Right renal pelvis (tissue), 4 donors: Measurements from ENCODE around the gene PACSIN2. TPM values are rescaled to one million over a fixed set of nuclear protein-coding genes. Genes with fewer than 3 reads are reported as not detected.
"Not testable (repeated sequence)": the region's sequence is repeated elsewhere in the genome, so short reads cannot be mapped to it uniquely, and the experiment has no call there.

Source experiments
- DNase-seq, 4 donors: peaks; one replicate each; pipeline ENCODE4 v3.0.0-alpha.2; 2013; ENCODE audit warnings: low read depth in 4 of 4, low spot score in 3 of 4, missing footprints in 1 of 4
- polyA plus RNA-seq, 4 donors: library from polyadenylated mRNA; unstranded; fragments of 120-200 nt; gene quantifications; one replicate each; pipeline ENCODE4 v1.2.1, GENCODE V29; 2013; ENCODE audit not compliant: insufficient read length in 4 of 4

Gene PACSIN2
- polyA plus RNA-seq, result 10 to 100 TPM; 64.6 to 68.8 (median 67.8) TPM

- peak; percentile 95 to 99 (median 98) for DNase-seq
These were observed at the start of gene PACSIN2 for GRCh38 chr22:43014869-43015676. PACSIN2 (minus strand) TSS chr22:43015149; CDS start chr22:42912080, 103,069 bp downstream.

- no peak for DNase-seq
These were observed 45.2 kb upstream of the PACSIN2 start for GRCh38 chr22:43060183-43060582.

GRCh38 chr22:43057641-43058040 lies 42.7 kb upstream of the PACSIN2 start:
- DNase-seq, result no peak

GRCh38 chr22:43053176-43053575 lies 38.2 kb upstream of the PACSIN2 start:
- no peak for DNase-seq

GRCh38 chr22:43050995-43051394 lies 36.0 kb upstream of the PACSIN2 start:
- no peak for DNase-seq

GRCh38 chr22:43047605-43048004 lies 32.7 kb upstream of the PACSIN2 start:
- DNase-seq, result no peak

- no peak for DNase-seq
These were observed 29.4 kb upstream of the PACSIN2 start for GRCh38 chr22:43044290-43044712.

GRCh38 chr22:43042101-43042780 lies 27.3 kb upstream of the PACSIN2 start:
- no peak for DNase-seq

GRCh38 chr22:43039800-43040199 lies 24.9 kb upstream of the PACSIN2 start:
- DNase-seq, result no peak

GRCh38 chr22:43038325-43038724 lies 23.4 kb upstream of the PACSIN2 start:
- DNase-seq, result no peak

GRCh38 chr22:43036282-43036829 lies 21.4 kb upstream of the PACSIN2 start:
- DNase-seq, result no peak

- no peak for DNase-seq
These were observed 20.3 kb upstream of the PACSIN2 start for GRCh38 chr22:43035250-43035649.

GRCh38 chr22:43031617-43032016 lies 16.7 kb upstream of the PACSIN2 start:
- no peak for DNase-seq

- DNase-seq, result no peak
These were observed 3.7 kb upstream of the PACSIN2 start for GRCh38 chr22:43018615-43019014.

GRCh38 chr22:43017525-43018460 lies 2.8 kb upstream of the PACSIN2 start:
- DNase-seq, result no peak

GRCh38 chr22:43016150-43016549 lies 1.2 kb upstream of the PACSIN2 start:
- DNase-seq, result not testable (repeated sequence)

GRCh38 chr22:43015677-43016042 lies 711 bp upstream of the PACSIN2 start:
- DNase-seq, result no peak

GRCh38 chr22:43014316-43014868 lies 557 bp downstream of the PACSIN2 start:
- no peak for DNase-seq

GRCh38 chr22:43013355-43014315 lies 1.3 kb downstream of the PACSIN2 start:
- no peak for DNase-seq
